BE2C (cell line): Measurements from ENCODE around the gene PITPNM3.

Source experiments
- DNase-seq: peaks from one replicate; pipeline ENCODE4 v3.0.0-alpha.2; 2020
- H3K27me3 ChIP-seq: fragments of 250-450 bp; sonication (Bioruptor Pico); 2 replicates; pipeline ENCODE4 v1.5.1; 2020; ENCODE audit warnings: mild to moderate bottlenecking
- H3K36me3 ChIP-seq: fragments of 250-450 bp; sonication (Bioruptor Pico); 2 replicates; pipeline ENCODE4 v1.5.1; 2020; ENCODE audit warnings: mild to moderate bottlenecking
- H3K4me1 ChIP-seq: fragments of 250-450 bp; sonication (Bioruptor Pico); 2 replicates; pipeline ENCODE4 v1.5.1; 2020
- H3K4me3 ChIP-seq: 2 replicates; pipeline ENCODE4 v1.5.1; 2011; ENCODE audit warnings: low read depth, low read length
- H3K9me3 ChIP-seq: fragments of 250-450 bp; sonication (Bioruptor Pico); 2 replicates; pipeline ENCODE4 v1.5.1; 2020
- TF ChIP-seq, protein P1 (sequence below): IDR thresholded peaks from 2 replicates; pipeline ENCODE4 v1.5.1; 2012; ENCODE audit warnings: mild to moderate bottlenecking, low read depth, low read length

The PITPNM3 gene

DNA sequence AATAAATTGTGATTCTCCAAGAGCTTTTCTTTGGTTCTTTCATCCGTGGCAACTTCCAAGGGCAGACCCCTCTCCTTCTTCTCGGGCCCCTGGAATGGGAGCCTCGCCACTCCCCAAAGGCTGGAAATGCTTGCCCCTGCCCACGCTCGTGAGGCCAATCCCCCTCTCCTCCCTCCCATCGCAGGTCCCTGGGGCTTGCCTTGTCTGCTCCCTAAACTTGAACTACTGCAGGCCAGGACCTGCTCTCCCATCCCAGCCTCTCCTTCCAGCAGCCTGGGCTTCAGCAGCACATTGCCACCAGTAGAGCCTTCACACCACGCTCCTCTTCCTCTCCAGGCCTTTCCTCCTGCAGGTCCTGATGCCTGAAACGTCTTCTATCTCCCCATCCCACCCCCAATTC, 11.1 kb downstream of the PITPNM3 start:
- H3K36me3 ChIP-seq: no peaks in the 10 kb centered on the region
- no peak for DNase-seq
- no peaks in the 10 kb centered on the region for H3K27me3 ChIP-seq
- H3K9me3 ChIP-seq: no peaks in the 10 kb centered on the region
- TF ChIP-seq, protein P1, sequence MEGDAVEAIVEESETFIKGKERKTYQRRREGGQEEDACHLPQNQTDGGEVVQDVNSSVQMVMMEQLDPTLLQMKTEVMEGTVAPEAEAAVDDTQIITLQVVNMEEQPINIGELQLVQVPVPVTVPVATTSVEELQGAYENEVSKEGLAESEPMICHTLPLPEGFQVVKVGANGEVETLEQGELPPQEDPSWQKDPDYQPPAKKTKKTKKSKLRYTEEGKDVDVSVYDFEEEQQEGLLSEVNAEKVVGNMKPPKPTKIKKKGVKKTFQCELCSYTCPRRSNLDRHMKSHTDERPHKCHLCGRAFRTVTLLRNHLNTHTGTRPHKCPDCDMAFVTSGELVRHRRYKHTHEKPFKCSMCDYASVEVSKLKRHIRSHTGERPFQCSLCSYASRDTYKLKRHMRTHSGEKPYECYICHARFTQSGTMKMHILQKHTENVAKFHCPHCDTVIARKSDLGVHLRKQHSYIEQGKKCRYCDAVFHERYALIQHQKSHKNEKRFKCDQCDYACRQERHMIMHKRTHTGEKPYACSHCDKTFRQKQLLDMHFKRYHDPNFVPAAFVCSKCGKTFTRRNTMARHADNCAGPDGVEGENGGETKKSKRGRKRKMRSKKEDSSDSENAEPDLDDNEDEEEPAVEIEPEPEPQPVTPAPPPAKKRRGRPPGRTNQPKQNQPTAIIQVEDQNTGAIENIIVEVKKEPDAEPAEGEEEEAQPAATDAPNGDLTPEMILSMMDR: no peak
- H3K4me3 ChIP-seq: no peak overlapping the region
- no peaks in the 10 kb centered on the region for H3K4me1 ChIP-seq

GRCh38 chr17:6544011-6544370, 12.4 kb downstream of the PITPNM3 start:
- Histone ChIP-seq H3K36me3 (no peaks in the 10 kb centered on the region), H3K27me3 (no peaks in the 10 kb centered on the region), H3K9me3 (no peaks in the 10 kb centered on the region), H3K4me3 (no peak overlapping the region), H3K4me1 (no peaks in the 10 kb centered on the region)
- no peak for DNase-seq
- TF ChIP-seq, protein P1: no peak

DNA sequence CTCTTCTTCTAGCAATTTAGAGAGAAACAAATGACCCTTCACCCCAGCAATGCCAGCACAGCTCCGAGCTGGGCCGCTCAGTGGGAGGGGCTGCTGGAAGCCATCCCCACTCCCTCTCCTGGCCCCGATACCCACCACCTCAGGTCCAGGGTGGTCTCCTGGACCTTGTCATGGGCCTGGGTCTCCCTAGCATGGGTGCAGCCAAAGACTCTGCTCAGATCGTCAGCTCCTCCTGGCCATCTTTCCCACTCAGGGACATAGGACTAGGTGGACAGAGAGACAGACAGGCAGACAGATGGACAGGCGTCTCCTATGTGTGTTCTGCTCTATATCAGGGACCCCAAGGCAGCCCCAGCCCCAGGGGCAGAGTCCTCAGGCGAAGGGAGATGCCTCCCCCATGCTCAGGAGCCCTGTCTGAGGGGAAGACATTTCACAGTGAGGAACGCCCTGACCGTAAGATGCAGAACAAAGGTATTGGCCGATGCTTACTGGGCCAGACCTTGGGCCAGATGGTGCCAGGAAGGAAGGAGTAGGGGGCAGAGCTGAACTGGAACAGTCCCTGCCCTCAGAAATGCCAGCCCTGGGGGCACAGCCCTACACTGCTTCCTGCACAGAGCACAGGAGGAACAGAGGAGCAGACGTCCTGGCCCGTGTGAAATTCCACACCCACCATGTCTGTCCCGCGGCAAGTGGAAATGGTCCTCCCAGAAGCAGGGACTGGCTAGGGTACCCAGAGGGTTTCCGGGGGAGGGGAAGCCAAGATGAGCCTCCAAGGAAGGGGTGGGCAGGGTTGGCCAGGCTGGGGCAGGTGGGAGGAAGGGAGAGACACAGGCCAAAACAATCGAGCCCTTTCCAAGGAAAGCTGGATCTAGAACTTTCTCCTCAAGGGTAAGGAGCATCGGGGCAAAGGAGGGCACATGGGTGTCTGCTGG, 13.0 kb downstream of the PITPNM3 start:
- Histone ChIP-seq H3K4me3 (no peak overlapping the region), H3K4me1 (no peaks in the 10 kb centered on the region), H3K9me3 (no peaks in the 10 kb centered on the region), H3K36me3 (no peaks in the 10 kb centered on the region), H3K27me3 (no peaks in the 10 kb centered on the region)
- TF ChIP-seq, protein P1: no peak
- DNase-seq: no peak

- no peaks in the 10 kb centered on the region for H3K9me3 ChIP-seq
- no peaks in the 10 kb centered on the region for H3K4me1 ChIP-seq
- no peak overlapping the region for H3K4me3 ChIP-seq
- H3K36me3 ChIP-seq: no peaks in the 10 kb centered on the region
- DNase-seq: no peak
- no peaks in the 10 kb centered on the region for H3K27me3 ChIP-seq
- TF ChIP-seq, protein P1: no peak
Observed at GRCh38 chr17:6542577-6542976, 13.8 kb downstream of the PITPNM3 start.

GRCh38 chr17:6541886-6542285, 14.5 kb downstream of the PITPNM3 start:
- Histone ChIP-seq H3K4me1 (no peaks in the 10 kb centered on the region), H3K27me3 (no peaks in the 10 kb centered on the region), H3K9me3 (no peaks in the 10 kb centered on the region), H3K36me3 (no peaks in the 10 kb centered on the region), H3K4me3 (no peak overlapping the region)
- TF ChIP-seq, protein P1: no peak
- no peak for DNase-seq

DNA sequence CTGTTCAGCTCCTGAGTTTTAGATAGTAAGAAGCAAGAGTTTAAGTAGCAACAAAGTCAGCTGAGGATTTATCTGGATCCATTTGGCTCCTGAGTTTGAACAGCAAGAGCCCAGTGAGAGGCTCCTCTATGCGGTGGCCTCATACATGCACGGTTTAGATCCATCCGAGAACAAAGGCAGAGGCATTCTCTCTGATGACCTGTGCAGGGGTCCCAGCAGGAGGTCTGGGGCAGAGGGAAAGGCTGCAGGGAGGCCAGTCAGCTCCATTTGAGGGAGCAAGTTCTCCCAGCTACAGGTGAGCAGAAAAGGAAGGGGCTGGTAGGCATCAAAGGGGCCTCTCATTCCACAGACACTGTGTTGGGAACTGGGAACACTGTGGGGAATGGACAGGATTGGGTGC, 16.5 kb downstream of the PITPNM3 start:
- TF ChIP-seq, protein P1: no peak
- no peak for DNase-seq
- Histone ChIP-seq H3K36me3 (no peaks in the 10 kb centered on the region), H3K4me1 (no peaks in the 10 kb centered on the region), H3K27me3 (no peaks in the 10 kb centered on the region), H3K9me3 (no peaks in the 10 kb centered on the region), H3K4me3 (no peak overlapping the region)
